Activated CD4-positive, CD25-positive, alpha-beta regulatory T cell treated with anti-CD3 and anti-CD28 coated beads, Interleukin-2, amount 50 U/mL, for 72 hours (primary cell): ENCODE measurements around the gene TLX3.

ENCODE experiments used
- DNase-seq: peaks from one replicate; pipeline ENCODE4 v3.0.0; 2021

TLX3 gene

DNA sequence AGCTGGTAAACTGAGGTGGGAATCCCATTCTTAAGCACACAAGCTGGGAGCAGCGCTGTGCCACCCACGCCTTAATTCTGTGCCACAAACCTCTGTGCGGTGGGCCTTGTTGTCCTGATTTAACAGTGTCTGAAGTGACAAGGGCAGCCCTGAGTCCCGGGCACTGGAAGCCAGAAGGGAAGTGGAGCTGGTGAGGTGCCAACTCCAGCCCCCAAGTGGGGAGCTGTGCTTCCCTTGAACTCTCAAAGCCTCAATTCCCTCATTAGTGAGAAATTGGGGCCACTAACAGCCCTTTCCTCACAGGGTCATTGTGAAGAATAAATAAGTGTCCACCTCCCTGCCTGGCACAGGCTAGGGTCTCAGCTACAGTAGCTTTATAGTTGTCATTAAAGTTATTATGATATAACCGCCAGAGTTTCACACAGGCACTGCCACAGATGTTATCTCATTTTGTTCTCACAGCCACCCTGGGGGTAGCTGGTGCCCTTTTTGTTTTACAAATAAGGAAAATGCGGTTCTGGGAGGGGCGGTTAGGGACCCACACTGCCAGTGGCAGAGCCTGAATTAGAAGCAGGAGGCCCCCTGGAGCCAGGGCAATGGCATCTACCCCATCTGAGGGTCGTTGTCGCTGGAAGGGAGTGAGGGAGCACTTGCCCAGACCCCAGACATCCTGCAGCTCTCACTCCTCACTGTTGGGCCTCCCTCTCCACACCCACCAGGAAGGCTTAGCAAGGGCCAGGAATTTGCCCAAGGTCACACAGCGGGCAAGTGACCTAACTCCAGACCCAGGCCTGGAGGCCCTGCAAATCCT lies 2.1 kb upstream of the TLX3 start:
- no peak for DNase-seq

GRCh38 chr5:171307789-171308452 lies 1.1 kb upstream of the TLX3 start:
- no peak for DNase-seq

DNA sequence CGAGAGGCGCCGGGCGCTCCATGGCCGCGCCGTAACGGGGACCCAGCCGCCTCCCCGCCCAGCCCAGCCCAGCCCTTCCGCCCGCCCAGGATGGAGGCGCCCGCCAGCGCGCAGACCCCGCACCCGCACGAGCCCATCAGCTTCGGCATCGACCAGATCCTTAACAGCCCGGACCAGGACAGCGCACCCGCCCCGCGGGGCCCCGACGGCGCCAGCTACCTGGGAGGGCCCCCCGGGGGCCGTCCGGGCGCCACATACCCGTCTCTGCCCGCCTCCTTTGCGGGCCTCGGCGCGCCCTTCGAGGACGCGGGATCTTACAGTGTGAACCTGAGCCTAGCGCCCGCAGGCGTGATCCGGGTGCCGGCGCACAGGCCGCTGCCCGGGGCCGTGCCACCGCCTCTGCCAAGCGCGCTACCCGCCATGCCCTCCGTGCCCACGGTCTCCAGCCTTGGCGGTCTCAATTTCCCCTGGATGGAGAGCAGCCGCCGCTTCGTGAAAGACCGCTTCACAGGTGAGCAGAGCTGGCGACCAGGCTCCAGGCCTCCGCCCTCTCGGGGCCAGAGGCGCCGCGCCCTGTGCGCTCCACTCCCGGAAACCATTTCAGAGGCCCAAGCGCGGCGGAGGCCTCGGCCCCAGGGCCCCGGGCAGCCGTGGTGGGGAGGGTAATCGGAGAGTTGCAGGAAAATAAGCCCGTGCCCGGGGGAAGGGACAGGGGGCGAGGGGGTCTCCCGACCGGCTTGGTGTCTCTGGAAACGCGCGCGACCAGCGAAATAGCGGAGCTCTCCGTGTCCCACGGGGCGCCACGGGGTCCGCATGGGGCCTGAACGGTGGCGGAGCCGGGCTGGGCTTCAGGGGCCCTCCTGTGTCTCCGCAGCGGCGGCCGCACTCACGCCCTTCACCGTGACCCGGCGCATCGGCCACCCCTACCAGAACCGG lies 496 bp downstream of the TLX3 start:
- DNase-seq = no peak

DNA sequence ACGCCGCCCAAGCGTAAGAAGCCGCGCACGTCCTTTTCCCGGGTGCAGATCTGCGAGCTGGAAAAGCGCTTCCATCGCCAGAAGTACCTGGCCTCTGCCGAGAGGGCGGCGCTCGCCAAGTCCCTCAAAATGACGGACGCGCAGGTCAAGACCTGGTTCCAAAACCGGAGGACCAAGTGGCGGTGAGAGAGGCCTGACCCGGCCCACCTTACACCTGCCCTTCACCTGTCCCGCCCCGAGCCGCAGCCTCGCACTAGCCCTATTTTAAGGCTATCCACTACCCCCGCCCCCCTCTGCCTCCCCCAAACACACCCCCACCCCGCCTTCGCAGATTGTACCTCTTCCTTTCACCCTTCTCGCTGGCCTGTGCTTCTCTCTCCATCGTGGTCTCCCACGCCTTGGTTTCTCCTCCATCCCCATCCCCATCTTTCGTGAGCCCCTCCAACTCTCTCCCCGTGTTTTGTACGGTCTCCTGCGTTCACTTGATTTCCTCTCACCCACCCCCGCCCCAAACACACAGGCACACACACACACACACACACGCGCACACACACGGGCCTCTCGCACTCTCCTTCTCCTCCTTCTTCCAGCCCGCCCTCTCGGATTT lies 1.3 kb downstream of the TLX3 start:
- DNase-seq = no peak

DNA sequence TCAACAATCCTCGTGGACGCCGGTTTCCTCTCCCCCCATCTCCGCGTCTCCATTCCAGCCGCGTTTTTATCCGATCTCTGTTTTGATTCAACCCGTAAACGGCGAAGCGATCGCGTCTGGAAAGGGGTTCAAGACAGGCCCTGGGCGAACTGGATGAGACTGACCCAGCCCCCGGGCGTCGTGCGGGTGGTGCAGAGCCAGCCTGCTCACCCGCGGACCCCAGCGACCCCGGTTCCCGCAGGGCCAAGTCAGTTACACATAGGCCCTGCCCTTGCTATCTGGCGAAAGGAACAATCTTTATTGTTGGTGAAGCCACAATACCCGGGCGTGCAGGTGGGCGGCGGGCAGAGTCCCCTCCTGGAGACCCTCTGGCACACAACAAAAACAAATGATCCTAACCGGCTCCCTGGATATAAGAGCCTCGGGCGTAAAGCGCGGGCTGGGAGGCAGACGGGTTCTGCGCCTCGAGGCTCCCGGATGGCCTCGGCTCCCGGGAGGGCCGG lies 1.8 kb downstream of the TLX3 start:
- no peak for DNase-seq

DNA sequence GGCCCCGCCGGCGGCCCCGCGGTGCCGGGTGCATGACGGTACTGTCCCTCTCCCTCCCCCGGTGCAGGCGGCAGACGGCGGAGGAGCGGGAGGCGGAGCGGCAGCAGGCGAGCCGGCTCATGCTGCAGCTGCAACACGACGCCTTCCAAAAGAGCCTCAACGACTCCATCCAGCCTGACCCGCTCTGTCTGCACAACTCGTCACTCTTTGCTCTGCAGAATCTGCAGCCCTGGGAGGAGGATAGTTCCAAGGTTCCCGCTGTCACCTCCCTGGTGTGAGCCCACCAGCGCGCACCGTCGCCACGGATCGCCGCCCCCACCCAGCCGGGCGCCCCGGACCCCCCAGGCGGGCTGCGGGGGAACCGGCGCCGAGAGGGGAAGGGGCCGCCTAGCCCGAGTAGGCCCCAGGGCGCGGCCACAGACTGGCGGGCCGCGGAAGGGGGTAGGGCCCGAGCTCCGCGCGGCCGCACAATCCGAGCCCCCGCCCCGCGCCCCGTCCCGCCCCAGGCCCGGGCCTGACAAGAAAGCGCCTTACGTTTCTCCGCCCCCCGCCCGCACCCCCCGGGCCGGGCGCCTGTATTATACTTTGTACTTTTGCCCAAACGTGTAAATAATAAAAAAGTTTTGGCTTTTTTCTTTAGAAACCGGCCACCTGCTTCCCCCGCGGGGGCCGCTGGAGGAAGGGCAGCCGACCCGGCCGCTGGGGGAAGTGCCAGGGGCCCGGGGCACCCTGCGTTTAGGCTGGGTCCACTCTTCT lies 2.5 kb downstream of the TLX3 start:
- DNase-seq = no peak

GRCh38 chr5:171312129-171312974 lies 3.3 kb downstream of the TLX3 start:
- DNase-seq = no peak

- DNase-seq = no peak
These were observed 4.6 kb downstream of the TLX3 start for GRCh38 chr5:171313481-171314206.

DNA sequence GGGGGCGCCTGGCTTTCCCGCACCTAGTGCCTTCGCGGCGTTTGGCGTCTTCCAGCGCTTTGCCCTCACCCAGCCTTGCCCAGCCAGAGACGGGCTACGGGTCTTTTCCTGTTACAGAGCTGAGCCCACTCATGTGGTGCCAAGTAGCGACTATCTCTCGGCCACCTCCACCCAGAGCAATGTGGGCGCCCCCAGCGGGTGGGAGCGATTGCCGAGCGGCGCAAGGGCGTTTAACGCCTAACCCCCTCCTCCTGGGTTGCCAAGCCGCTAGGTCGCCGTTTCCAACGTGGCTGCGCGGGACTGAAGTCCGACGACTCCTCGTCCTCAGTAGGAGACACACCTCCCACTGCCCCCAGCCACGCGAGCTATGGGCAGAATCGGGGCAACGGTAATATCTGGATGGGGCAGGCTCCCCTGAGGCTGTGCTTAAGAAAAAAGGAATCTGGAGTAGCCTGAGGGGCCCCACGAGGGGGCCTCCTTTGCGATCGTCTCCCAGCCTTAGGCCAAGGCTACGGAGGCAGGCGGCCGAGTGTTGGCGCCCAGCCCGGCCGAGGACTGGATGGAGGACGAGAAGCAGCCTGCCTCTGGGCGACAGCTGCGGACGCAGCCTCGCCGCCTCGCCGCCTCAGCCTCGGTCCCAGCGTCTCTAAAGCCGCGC lies 5.8 kb downstream of the TLX3 start:
- DNase-seq = no peak

GRCh38 chr5:171315386-171315891 lies 6.4 kb downstream of the TLX3 start:
- DNase-seq = no peak

DNA sequence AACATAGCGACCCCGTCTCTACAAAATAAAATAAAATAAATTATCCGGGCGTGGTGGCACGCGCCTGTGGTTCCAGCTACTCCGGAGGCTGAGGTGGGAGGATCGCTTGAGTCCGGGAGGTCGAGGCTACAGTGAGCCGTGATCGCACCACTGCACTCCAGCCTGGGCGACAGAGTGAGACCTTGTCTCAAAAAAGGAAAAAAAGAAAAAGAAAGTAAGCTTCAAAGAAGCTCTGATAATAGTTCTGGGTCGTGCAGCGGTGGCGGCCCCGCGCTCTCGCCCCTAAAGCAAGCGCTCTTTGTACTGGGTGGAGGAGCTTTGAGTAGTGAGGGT lies 6.8 kb downstream of the TLX3 start:
- no peak for DNase-seq

GRCh38 chr5:171316258-171317121 lies 7.4 kb downstream of the TLX3 start:
- no peak for DNase-seq

DNA sequence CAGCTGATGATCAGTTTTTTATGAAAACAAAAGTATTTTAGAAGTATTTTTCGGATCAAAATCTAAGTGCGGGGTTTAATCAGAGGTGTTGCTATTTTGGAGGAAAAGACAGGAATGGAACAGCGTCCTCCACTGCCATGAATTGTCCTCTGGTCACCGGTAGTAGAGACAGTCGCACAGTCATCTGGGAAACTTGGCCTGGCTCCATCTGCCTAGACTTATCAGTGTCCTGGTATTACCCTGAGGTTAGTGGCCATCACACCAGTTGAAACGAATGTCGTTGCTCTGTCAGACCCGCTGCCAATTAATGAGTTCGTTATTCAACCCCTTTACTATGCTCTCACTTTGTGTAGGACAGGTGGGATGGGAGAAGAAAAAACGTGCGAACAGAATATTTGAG lies 8.2 kb downstream of the TLX3 start:
- no peak for DNase-seq

DNA sequence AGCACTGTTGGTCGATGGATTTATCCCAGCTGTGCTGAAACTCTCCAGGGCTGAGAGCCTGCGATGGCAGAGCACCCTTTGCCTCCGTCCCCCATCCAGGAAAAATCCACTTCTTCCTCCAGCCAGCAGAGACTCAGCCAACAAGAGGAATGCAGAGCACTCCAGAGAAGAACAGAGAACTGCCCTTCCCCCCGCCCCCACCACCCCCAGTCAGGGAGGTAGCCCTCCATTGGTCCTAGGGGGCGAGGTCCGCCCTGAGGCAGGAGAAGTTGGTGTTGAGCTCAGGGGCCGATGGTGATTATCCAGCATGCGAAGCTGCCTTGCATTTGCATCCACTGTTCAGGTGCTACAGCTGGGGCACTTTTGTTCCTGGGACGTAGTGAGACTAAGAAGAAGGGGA lies 9.0 kb downstream of the TLX3 start:
- DNase-seq = no peak

- no peak for DNase-seq
These were observed 12.4 kb downstream of the TLX3 start for GRCh38 chr5:171321447-171321846.

DNA sequence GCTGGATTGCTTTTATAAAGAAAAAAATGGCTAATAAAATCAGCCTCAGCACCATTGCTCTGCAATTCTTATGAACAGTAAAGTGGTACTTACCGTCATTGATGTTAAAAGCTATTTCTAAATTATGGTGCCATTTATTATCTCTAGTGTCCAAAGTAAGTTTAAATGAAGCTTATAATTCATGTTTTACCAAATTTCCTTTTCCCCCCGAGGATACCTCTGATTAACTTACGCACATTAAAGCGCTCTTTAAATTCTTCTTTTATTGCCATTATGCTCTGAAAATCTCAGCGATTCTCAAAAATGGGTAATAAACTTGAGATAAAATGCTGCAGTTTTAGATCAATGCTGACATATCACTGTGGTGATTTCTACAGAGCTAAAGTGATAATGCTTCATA lies 13.5 kb downstream of the TLX3 start:
- DNase-seq = no peak

GRCh38 chr5:171323007-171323406 lies 14.0 kb downstream of the TLX3 start:
- DNase-seq = no peak

GRCh38 chr5:171323806-171324632 lies 15.0 kb downstream of the TLX3 start:
- no peak for DNase-seq
